GM13976 (cell line): ENCODE results near the gene MLN.

Experiments used
- DNase-seq: peaks from one replicate; pipeline ENCODE4 v3.0.0; 2012; ENCODE audit warnings: low spot score
- CTCF ChIP-seq: IDR thresholded peaks from 2 replicates; pipeline ENCODE4 v1.5.1; 2012; ENCODE audit warnings: borderline replicate concordance, mild to moderate bottlenecking; ENCODE audit not compliant: insufficient read depth; ENCODE audit errors: extremely low read depth, missing control alignments, control extremely low read depth
- in situ Hi-C: fragments of 300-500 bp; cut with MboI; formaldehyde crosslinking; loops from one replicate; pipeline ENCODE4 v1.12.0; 2022; ENCODE audit warnings: low sequenced_read_pairs, mixed read lengths, inconsistent platforms; ENCODE audit not compliant: unreplicated experiment

The MLN gene

DNA sequence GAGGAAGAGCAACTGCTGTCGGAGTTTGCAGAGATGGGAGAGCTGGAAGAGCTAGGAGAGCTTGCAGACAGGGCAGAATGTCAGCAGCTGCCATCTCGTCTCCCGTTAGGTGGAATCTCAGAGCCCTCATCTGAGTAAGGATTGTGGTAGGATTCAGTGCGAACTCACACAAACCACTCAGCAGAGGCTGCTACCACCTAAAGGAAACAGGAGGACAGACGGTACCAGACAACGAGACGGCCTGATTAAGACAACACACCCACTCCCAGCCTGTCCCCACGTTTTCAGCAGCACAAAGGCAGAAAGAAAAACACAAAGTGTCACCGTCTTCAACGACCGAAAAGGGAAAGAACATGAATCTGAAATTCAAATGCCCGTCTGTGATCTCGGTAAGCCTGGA, 19.0 kb downstream of the MLN start:
- no peak for DNase-seq
- TF ChIP-seq CTCF, result no peak
- in situ Hi-C loops, result no loop called here

DNA sequence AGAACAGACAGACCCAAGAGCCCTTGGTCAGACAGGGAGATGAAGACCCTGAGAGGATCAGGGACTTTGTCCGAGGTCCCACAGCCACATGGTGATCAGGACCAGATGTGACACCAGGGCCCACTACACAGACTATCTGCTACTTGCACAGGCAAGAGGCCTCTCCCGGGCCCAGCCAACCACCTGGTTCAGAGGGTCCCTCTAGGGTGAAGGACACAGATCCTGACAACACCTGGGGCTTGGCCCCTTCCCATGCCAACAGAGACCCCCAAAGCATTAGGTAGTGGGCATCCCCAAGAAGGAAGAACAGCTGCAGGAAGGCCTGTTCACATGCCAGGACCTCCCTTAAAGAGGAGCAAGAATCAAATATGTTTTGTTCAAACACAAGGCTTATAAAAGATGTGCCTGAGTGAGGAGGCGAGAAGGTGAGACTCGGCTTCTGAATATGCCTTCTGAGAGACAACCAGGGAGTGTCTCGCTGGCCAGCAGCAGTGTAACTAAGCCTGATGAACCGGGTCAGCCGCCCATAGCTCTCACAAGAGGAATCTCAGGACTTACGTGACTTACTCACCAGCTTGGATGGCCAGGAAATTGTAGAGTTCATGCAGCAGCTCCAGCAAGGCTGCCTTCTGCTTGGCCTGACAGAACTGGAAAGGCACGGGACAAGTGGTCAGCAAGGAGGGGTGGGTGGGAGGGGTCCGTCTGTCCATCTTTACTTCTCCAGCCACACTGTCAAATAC, 19.9 kb downstream of the MLN start:
- no peak for TF ChIP-seq CTCF
- no peak for DNase-seq
- in situ Hi-C loops, result no loop called here

DNA sequence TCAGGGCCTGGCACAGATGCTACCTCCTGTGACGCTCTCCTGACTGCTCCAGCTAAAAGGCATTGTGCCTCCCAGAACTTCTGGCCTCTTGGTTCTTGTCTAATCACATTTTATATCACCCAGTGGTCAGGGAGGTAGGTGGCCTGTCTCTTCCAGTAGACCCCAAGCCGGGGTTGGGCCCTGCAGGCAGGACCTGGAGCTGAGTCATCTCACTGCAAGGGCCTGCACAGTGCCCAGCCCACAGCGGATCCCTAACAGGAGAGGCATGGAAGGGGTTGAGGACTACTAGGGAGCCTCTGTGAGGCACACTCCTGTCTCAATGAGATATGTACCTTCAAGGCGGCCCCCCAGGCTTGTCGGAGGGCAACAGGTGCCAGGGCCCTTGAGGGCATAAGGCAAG, 21.2 kb downstream of the MLN start:
- no peak for DNase-seq
- in situ Hi-C loops, result no loop called here
- no peak for TF ChIP-seq CTCF

GRCh38 chr6:33781131-33781975, 22.4 kb downstream of the MLN start:
- in situ Hi-C loops, result no loop called here
- no peak for DNase-seq
- TF ChIP-seq CTCF, result no peak

DNA sequence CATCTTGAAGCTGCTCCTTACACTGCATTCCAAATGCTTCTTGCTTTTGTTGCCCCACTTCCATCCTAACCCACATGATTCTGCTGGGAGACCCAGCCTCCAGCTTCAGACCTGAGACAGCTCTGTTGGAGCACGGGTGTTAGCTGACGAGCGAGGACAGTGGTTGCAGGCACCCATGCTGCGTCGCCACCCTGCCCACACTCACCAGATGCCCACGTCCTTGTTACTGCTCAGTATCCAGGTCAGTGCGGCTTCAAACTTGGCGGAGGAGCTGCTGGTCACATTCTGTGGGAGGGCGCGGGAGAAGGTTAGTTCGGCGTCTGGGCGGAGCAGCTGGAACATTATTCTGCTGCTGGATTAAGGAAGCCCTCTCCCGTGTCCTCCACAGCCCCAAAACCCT, 23.9 kb downstream of the MLN start:
- in situ Hi-C loops, result no loop called here
- TF ChIP-seq CTCF, result no peak
- DNase-seq, result no peak

- no peak for TF ChIP-seq CTCF
- in situ Hi-C loops, result no loop called here
- no peak for DNase-seq
Measured at GRCh38 chr6:33779290-33779689, 24.5 kb downstream of the MLN start.
